GM21786 (cell line): ENCODE results near the gene COG5.
"Not testable (repeated sequence)": the region's sequence is repeated elsewhere in the genome, so short reads cannot be mapped to it uniquely, and the experiment has no call there.

Experiments
- ATAC-seq: cut with Tn5 transposase; IDR thresholded peaks from one replicate; pipeline ENCODE4 v1.9.1; 2021; ENCODE audit not compliant: unreplicated experiment

The COG5 gene

DNA sequence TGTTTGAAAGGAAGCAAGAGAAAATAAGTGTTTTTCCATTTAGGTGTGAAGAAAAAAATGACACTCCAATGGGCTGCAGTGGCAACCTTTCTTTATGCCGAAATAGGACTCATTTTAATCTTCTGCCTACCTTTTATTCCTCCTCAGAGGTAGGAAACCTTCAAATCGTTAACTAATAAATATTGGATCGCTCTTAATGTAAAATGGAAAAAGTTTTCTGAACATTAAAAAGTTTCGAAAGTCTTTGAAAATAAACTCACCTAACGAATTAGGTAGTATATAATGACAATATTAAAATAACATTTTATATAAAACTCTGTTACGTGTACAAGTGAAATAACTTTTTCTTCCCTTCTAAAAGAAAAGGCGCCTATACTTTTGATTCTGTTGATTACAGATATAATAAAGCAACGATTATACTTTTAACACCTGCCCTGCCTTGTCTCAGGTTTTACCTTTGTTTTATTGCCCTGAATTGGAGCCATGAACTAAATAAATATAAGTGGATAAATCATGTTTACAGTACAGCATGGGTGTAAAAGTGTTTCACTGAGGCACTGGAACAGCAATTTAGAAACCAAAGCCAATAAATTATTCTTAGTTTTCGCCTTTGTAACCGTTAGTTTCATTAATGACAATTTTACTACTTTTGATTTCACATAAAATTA, 17.1 kb upstream of the COG5 start:
- no peak for ATAC-seq

DNA sequence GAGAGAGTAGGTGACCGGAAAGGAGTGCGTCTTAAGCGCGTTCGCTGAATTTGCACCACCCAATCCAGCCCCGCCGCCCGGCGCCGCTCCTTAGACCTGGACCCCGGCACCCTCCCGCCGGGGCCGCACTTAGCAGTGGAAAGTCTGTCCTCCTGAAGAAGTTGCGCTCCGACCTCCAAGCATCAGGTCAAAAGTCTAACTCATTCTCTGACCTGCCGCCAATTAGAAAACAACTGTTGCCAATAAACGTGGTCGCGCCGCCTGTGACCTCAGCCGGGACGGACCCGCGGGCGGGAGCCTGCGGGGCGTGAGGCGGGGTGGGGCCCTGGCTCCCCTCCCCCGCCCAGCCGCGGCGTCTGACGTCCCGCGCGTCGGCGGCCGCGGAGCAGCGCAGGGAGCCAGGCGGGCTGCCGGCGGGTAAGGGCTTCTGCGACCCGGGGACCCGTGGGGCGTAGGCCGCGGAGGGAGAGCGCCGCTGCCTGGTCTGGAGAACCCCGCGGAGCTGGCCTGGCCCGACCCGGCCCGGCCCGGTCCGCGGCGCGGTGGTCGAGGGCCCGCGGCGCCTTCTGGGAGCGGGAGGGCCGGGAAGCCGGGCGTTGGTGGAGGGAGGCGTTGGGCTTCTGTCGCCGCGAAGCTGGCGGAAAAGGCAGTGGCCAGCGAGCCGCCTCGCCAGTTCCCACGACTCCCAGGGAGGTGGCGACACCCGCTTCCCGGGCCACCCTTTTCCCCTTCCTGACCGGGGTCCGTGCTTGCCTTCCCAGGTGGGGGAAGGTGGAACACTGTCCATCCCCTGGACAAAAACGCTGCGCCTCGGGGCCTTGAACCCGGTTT, 16.4 kb upstream of the COG5 start, which contains the start of gene BCAP29:
TSS of gene BCAP29 (plus strand) at position 362 of the 831 bp plus-strand sequence. CDS start 527 bp downstream, outside the sequence.
- peak; percentile 89 for ATAC-seq

DNA sequence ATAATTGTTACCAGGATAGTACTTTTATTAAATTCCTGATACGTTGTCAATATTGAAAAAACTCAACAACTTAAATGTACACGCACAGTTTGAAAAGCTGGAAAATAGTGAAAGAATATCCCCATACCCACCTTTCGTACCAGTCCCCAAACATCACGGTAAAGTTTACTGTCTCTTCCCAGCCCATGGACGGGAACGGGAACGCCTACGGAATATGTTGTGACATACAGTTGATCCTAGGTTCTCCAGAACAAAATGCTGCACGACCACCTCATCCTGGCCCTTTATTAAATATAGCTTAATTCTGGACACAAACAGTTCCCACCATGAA, 15.8 kb upstream of the COG5 start:
- ATAC-seq = no peak

DNA sequence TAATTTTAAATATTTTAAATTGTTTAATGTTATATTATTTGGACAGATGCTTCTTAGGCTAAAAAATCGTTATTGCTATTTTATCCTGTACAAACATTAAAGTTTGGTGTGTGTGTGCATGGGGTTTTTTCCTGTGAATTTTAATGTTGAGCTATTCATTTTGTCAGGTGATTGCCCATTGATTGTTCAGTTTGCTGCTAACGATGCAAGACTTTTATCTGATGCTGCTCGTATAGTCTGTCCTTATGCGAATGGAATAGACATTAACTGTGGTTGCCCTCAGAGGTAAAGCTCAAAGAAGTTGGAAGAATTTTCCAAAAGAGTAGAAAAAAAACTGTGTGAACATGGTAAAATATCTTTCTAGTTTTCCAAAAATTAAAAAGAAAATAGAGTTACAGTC, 9.8 kb upstream of the COG5 start:
- no peak for ATAC-seq

DNA sequence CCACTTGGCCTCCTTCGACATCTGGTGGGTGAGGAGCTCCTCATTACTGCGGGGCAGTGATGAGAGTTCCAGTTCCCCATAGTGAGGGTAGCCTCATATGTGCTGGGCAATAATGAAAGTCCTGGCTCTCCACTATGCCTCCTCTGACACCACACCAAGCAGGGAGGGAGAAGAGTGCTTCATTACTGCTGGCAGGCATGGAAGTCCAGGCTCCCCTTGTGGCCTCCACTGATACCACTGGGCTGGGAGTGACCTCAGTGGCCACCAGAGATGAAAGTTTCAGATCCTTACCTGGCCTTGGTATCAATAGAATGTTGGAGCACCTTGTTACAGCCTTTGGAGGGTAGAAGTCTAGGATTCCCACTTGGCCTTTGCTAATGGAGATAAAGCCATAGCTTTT, 6.6 kb upstream of the COG5 start:
- ATAC-seq = no peak

DNA sequence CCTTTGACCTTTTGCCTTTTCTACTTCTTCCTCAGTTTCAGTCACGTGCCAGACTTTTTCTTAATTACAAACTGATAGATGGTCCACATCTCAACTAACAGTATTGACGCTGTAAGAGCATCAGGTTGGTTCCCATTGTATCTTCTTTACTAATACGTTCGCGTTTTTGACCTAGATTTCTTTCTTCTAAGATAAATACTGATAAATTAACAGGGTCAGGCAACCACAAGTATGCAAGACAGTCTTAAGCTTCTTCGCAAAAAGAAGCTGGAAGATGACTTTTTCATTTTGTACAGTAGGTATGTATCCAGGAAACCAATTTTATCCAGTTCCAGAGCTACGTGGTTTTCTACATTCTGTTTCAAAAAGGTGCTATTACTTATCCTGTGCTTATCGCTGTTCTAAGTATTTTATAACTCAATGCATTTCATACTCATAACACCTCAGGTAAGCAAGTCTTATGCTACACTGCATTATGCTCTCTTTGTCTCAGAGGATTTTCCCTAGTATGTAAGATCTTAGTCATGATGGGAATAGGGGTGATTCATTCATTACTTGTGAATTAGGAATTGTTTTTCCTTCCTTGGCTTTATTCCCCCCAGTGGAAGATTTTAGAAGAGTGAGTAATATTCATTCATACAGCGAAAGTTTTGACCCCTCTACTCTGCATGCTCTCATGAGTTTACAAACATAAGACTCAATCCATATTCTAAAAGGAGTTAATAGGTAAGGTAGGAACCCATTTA, 1.0 kb upstream of the COG5 start:
- ATAC-seq = no peak

GRCh38 chr7:107563081-107563774, 492 bp downstream of the COG5 start:
- ATAC-seq = peak; percentile 60

- no peak for ATAC-seq
These were observed 2.7 kb downstream of the COG5 start for GRCh38 chr7:107560898-107561516.

GRCh38 chr7:107559864-107560263, 3.9 kb downstream of the COG5 start:
- ATAC-seq = no peak

DNA sequence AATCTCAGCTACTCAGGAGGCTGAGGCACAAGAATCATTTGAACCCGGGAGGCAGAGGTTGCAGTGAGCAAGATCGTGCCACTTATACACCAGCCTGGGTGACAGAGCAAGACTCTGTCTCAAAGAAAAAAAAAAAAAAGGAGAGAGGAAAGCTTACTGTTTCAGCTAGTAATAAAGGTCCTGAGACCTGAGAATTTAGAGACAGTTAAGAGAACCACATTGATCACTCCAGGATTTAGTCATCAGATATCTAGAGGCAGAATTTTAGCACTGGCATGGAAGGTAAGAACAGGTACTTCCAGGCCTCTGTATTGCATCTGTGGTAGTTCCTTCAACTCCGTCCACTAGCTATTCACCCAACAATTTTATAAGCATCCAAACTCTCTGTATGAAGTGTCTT, 7.8 kb downstream of the COG5 start:
- no peak for ATAC-seq

- no peak for ATAC-seq
These were observed 11.8 kb downstream of the COG5 start for GRCh38 chr7:107551936-107552335.

- ATAC-seq = no peak
These were observed 18.7 kb downstream of the COG5 start for GRCh38 chr7:107544848-107545591.

GRCh38 chr7:107543338-107543993, 20.3 kb downstream of the COG5 start:
- no peak for ATAC-seq

GRCh38 chr7:107538001-107538400, 25.7 kb downstream of the COG5 start:
- no peak for ATAC-seq

GRCh38 chr7:107537228-107537627, 26.5 kb downstream of the COG5 start:
- not testable (repeated sequence) for ATAC-seq

DNA sequence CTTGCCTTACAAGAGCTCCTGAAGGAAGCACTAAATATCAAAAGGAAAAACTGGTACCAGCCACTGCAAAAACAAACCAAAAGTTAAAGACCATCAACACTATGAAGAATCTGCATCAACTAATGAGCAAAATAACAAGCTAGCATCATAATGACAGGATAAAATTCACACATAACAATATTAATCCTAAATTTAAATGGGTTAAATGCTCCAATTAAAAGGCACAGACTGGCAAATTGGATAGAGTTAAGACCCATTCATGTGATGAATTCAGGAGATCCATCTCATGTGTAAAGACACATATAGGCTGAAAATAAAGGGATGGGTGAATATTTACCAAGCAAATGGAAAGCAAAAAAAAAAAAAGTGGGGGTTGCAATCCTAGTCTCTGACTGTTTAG, 29.6 kb downstream of the COG5 start:
- no peak for ATAC-seq

- ATAC-seq = no peak
These were observed 33.0 kb downstream of the COG5 start for GRCh38 chr7:107530751-107531150.

DNA sequence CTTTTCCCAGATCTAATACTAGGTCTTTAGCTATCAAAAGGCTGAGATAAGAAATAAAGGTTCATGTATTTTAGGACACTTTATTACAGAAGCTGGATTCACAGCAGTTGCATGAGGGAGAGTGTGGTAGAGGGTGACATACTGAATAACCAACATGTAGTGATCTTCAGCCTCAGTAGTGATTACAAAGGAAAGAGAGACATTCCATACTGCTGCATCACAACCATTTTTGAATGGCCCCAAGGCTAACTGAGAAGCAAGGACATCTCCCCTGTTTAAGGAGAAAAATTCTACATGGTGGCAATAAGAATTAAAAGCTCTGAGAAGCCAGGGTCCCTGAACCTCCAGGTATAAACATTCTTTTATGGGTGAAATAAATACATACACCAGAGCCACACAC, 35.3 kb downstream of the COG5 start:
- no peak for ATAC-seq

GRCh38 chr7:107527196-107527595, 36.5 kb downstream of the COG5 start:
- no peak for ATAC-seq

GRCh38 chr7:107526672-107527071, 37.0 kb downstream of the COG5 start:
- ATAC-seq = no peak
